Epidermal melanocyte (primary cell): Measurements from ENCODE around the gene TSEN54.
"Not testable (repeated sequence)": the region's sequence is repeated elsewhere in the genome, so short reads cannot be mapped to it uniquely, and the experiment has no call there.

Experiments used
- DNase-seq: peaks from one replicate; pipeline ENCODE4 v3.0.0; 2011; ENCODE audit warnings: low spot score; ENCODE audit not compliant: insufficient read length

The TSEN54 gene

DNA sequence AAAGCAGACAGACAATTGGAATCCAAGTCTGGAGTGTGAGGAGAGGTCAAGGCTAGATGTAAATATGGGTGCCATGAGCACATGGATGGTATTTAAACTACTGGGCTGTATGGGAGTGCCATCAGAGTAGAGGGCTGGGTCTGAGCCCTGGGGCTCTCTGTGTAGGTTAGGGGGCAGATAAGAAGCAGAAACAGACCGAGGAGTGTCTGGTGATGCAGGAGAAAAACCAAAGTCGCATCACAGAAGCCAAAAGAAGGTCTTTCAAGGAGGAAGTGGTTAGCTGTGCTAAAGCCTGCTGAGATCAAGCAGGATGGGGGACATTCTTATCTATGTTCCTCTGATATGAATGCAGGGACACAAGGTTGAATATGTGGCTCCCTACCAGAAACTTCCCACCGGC lies 1.9 kb downstream of the TSEN54 start:
- no peak for DNase-seq

DNA sequence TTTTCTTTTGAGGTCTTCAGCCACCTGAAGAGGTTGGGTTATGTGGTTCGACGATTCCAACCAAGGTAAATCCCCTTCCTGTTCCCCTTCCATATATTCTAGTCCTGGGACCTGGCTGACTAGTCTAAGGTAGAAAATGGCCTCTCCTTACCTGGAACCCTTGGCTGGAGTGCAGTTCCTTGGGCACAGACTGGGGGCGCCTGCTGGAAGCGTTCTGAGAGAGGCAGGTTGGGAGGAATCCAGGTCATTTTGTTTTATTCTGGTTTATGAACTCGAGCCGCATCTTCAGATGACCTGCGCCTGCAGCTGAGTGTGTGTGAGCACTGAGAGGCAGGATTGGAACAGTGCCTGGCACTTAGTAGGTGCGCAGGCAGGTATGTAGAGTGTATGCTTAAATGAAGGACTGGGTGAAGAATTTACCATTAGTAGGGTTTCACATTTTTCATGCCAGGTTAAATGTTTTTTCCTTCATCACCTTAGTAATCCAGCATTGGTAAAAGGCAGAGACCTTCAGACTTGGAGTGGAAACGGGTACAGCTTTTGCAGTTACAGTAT lies 2.7 kb downstream of the TSEN54 start:
- DNase-seq = no peak

DNA sequence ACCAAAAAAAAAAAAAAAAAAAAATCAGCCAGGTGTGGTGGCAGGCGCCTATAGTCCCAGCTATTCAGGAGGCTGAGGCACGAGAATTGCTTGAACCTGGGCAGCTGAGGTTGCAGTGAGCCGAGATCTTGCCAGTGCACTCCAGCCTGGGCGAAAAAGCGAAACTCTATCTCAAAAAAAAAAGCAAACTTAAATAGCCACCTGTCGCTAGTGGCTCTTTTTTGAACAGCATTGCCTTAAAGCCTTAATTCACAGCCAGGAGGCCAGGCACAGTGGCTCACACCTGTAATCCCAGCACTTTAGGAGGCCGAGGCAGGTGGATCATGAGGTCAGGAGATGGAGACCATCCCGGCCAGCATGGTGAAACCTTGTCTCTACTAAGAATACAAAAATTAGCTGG lies 4.1 kb downstream of the TSEN54 start:
- not testable (repeated sequence) for DNase-seq

DNA sequence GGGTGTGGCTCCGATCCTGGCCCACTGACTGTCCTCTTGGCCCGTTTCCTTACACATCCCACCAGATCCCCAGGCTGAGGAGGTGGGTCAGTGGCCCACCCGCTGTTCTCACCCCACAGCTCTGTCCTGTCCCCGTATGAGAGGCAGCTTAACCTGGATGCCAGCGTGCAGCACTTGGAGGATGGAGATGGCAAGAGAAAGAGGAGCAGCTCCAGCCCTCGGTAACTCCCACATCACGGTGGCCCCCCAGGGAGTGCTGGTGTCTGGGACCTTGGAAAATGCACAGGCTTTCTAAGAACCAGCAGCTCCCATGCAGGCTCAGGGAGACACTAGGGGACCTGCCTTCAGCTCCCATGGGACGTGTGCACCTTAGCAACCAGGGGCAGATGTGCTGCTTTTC lies 5.0 kb downstream of the TSEN54 start:
- DNase-seq = no peak

DNA sequence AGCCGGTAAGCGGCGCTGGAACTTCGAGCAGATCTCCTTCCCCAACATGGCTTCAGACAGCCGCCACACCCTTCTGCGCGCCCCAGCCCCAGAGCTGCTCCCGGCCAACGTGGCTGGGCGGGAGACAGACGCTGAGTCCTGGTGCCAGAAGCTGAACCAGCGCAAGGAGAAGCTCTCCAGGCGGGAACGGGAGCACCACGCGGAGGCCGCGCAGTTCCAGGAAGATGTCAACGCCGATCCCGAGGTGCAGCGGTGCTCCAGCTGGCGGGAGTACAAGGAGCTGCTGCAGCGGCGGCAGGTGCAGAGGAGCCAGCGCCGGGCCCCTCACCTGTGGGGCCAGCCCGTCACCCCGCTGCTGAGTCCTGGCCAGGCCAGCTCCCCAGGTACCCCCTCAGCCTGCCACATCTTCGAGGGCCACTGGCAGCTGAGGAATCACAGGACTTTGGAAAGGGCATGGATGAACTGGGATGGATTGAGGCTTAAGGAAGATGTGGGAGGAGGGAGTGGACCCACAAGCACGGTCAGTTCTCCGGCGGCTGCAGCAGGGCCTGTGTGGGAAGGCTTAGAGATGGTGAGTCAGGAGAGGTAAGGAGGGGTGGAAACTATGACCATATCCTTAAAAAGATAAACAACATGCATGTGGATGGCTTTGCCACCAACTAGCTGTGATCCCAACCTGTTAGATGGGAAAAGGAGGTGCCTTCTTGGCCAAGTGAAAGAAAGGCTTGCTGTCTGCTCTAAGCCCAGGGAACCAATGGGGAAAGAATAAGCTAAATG lies 5.8 kb downstream of the TSEN54 start:
- DNase-seq = no peak

DNA sequence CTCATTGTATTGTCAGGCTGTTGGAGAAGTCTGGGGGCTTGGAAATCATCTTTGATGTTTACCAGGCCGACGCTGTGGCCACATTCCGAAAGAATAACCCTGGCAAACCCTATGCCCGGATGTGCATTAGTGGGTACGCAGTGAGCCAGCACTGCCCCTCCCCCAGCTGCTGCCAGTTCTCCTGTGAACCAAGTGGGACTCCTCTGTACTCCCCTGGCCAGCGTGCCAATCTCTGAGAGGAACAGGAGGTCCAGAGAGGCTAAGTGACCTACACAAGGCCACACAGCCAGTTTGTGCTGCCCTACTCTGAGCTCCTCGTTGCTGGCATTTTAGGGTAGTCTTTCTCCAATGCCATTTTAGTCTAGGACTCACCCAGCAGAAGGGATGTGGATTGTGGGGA lies 7.3 kb downstream of the TSEN54 start:
- no peak for DNase-seq

DNA sequence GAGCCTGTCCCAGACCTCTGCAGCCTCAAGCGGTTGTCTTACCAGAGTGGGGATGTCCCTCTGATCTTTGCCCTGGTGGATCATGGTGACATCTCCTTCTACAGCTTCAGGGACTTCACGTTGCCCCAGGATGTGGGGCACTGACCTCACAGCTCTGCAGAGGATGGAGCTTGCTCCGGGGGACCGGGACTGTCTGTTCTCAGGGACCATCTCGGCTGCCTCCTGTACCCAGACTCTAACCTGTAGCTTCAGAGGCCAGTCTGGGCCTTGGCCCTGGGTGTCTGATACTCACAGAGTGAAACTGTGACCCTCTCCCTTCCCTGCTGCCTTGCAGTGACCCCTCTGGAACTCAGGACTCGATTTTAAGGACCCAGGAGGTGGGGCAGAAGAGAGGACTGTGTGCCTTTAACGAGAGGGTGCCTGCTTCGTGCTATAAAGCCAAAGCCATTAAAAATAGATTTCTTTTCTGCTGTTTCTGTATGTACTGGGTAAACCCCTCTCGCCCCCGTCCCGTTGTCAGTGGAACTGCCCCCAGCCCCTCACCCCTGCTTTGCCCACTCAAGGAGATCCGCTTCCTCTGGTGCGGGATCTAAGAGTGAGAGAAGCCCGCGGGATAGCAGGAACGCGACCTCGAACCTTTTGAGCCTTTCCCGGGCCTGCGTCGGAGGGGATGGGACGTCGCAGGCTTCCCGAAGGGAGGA lies 8.1 kb downstream of the TSEN54 start:
- no peak for DNase-seq

DNA sequence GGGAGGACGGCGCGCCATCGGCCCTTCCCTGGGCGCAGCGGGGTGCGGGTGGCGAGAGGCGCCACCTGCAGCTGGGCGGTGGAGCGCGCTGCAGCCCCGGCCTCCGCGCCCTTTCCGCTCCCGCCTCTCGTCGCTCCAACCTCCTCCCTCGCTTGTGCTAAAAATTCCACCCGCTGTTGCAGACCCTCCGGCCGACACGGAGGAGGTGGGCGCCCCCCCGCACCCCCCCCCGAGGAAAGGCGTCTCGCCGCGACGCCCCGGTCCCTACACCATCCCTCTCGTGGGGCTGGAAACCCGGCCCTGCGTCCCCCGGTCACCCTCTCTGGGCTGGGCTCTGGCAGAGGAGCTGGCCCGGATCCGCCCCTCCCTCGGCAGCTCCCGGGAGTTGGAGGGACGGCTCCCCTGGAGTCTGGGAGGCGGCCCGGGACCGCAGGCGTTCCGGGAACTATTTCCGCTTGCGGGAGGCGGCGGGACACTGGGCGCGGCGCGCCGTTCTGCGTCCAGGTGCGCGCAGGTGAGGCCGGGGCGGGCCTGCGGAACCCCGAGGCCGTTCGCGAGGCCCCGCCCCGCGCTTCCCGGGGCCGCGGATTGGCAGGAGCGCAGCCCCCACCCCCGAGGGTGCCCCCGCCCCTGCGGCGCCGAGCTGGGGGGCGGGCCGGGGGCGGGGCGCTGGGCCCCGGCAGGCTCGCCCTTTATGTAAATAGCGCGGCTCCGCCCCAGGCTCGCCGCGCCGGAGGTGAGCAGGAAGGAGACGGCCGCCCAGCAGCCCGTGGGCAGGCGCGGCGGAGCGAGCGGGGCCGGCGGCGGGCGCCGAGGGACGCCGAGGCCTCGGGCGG lies 8.9 kb downstream of the TSEN54 start, which contains the start of gene LLGL2:
LLGL2 (plus strand) TSS at position 728 of the 836 bp plus-strand sequence. CDS start 17,730 bp downstream, outside the sequence.
- DNase-seq = peak; percentile 87

DNA sequence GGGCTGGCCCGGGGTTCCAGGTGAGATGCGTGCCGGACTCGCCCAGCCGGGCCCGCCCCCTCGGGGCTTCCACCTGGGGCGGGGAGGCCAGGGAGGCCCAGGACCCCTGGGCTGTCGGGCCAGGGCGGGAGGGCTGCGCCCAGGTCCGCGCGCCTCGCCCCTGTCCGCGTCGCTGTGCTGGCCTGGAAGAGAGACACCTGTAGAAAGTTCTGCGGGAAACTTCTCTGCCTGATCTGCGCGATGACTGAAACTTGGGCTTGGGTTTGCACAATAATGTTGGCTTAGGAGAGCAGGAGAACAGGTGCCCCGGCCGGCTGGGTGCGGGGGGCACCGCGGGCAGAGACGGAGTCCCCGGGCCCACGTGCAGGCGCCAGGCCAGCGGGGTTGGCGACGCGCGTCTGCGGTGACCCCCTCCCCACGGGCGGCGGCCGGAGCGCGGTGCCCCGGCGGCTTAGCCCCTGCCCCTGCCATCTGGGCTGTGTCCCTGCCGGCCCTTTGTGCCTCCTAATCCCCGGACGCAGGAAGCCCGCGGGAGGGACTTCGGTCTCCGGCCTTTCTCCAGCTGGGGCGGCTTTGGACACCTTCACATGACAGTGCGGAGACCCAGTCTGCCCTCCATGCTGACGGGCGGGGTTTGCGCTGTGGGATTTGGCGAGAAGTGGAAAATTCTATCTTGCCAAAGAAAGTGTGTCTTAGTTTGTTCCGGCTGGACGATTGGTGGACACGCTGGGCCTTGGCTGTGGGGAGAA lies 9.7 kb downstream of the TSEN54 start:
- DNase-seq = no peak

DNA sequence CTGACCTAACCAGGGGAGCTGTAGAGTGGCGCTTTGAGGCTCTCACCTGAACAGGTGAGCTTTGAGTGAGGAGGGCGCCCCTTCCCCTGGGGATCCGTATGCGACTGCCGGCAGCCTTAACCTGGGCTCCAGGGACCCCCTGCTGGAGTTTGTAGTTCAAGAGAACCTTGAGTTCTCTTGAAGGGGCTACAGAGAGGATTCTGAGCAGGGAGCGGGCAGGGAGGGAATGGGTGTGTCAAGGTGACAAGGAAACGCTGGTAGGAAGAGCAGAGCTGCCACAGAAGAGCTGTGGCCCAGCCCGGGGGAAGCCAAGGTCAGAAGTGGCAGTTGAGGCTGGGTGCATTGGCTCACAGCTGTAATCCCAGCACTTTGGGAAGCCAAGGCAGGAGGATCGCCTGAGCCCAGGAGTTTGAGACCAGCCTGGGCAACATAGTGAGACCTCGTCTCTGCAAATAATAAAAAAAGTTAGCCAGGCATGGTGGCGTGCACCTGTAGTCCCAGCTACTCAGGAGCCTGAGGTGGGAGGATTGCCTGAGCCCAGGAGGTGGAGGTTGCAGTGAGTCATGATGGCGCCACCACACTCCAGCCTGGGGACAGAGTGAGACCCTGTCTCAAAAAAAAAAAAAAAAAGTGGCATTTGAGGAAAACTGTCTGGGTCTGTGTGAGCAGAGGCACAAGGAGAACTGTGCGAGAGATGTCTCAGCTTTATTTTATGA lies 10.4 kb downstream of the TSEN54 start:
- no peak for DNase-seq

DNA sequence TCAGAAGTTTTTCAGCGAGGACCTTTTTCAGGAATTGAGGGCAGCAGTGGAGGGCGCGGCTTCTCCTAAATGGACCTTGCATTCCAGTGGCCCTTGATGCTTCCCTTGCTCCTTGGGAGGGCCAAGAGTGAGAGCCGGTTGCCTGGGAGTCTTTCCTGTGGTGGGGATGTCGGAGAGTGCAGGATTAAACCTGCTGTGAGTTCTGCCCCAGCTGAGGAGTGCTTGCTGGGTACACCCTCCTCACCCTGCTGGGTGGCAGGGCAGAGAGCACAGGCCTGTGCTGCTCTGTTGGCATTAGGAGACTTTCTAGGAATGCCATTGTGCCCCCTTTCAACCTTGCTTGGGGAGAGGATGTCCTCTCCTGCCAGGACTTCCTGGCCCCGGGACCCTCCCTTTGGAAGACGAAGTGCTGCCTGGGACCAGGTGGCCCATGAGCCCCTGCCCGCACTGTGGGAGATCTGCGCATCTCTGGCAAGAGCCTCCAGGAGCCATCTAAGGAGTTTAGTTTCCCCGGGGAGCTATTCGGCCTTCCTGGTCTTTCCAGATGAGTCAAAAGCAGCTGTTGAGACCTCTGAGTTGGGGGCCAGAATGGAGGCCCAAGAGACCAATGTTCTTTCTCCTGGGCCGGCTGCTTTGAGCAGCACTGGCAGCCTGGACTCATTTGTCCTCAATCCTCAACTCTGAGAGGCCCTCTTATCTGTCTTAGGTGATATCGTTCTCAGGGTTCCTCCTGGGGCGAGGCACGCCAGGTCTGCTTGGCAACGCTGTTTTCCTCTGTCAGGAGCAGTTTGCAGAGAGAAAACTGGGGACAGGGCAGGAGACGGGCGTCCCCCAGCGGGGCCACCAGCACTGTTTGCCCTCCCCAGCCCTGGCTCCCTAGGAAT lies 14.8 kb downstream of the TSEN54 start:
- no peak for DNase-seq

DNA sequence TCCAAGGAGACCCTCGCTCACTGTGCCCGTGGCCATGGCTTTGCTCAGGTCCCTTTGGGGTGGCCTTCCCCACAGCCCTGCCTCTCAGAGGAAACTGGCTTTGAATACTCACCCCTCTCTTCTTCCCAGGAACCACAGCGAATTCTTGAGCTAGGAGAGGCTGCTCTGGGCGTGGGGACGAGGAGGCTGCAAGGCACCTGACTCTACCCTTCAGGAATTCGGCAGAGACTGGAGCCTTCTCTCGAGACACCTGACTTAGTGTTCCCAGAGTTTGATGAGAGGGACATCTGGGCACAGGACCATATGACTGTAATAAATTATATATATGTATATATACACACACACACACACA lies 15.4 kb downstream of the TSEN54 start:
- no peak for DNase-seq

DNA sequence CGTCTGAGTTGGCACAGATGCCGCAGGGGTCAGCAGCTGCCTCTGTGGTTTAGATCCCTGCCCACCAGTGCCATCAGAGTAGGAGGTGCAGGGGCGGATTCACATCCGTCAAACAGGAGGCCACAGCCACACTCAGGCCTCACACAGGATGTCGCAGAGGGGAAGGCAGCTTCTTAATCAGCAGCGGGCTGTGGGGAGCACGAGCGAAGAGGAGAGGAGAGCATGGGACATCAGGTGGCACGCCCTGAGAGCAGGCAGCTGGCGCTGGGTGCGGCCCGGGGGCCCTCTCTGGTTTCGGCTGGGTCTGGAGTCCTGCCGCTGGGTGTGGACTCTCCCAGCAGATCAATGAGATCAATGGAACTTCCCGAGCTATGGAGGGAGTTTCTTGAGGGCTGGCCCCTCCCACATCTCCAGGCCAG lies 18.8 kb downstream of the TSEN54 start:
- DNase-seq = no peak

DNA sequence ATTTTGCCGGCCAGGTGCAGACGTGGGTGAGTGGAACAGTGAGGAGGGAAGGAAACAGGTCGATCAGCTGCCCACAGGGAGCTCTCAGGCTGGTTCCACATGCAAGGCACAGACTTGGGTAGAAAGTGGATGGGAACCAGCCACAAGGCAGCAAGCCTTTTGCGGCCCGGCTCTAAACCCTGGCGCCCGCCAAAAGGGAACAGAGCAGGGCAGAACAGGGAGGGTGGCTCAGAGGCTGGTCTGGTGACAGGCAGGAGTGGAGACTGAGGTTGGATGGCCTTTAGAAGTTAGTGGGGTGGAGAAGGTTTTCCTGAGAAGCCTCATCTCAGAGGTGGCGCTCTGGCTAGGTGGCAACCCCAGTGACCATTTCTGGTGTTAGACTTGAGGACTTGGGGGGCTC lies 19.5 kb downstream of the TSEN54 start:
- DNase-seq = no peak

DNA sequence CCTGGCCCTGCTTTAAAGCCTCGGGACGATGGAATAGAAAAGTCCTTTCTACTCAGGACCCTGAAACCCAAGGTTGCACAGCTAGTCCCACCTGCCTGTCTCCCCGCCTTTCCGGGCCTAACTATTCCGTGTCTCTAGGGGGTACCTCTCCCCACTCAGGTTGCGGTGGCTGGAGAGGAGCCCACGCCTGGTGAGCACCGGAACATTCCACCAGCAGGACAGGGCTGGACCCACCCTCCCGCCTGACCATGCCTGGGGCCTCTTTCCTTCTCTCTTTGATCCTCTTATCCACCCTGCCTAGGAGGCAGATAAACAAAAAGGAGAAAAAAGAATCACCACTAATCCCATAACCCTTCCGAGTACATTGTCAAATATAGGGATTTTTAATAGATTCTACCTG lies 20.0 kb downstream of the TSEN54 start:
- DNase-seq = no peak

DNA sequence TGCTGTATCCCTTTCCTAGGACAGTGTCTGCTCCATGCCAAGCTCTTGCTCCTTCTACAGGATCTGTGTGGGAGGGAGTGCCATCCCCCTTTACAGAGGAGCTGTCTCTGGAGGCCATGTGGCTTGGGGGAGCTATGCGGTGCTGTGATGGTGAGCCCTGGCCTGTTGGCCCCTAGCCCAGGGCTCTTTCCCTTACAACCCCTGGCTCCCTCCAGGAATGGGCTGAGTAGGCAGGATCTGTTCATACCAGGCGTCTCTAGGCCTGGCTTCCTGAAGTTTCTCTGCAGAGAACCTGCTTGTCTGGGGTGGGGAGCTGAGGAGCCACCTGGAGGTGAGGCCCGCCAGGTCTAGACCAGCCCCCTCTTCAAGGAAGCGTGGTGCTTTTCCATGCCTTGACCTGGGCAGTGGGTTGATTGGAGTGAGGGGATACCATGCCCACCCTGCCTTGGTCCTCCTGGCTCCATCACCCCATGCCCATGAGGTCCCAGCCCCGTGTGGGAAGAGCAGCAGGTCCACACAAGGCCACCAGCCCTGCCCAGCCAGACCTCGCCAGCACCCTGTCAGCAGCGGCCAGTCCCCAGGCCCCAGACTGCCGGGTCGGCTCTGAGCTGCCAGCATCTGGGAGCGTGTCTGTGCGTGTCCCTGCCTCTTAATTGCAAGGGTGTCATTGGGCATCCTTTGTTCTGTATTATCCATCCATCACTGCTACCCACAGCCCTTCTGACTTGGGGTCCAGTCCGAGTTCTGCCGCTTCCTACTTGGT lies 23.8 kb downstream of the TSEN54 start:
- DNase-seq = no peak

DNA sequence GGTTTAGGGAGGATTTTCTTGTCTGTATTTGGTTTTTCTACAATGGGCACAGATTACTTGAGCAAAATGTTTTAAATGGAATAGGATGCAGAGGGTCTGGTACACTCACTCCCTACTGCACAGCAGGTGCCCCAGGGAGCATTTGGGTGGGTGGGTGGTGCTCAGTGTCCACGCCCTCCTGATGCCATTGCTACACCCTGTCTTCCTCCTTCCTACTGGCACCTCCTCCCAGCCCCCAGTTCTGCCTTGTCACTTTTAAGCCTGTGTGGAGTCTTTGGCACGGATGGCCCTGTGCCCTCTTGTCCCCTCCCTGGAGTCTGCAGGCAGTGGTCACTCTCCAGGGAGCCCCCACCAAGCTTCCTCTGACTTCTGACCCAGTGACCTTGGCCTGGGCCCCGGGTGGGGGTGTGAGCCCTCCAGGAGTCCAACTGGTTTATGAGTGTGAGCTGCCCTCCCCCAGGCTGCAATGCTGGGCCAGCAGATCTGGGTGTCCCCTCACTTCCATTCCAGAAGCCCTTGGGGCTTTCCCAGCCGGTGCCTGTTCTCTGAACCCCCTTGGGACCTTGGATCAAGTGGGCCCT lies 24.7 kb downstream of the TSEN54 start:
- DNase-seq = no peak

DNA sequence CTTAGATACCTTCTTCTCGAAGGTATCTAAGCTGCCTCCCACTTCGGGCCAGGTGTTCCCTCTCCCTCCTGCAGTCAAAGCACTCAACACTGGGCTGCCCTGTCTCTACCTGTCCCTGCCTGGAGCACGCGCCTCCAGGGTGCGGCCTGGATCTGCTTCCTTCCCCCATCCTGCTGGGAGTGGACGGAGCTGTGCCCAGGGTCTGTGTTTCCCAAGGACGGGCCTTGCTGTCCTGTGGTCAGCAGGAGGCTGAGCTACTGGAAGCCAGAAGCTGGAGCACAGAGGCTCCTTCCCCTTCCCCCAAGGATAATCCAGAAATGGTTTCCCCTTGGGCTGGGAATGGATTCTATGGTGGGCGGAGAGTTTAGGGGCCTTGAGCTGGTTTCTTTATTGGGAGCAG lies 25.9 kb downstream of the TSEN54 start:
- DNase-seq = no peak
